K562 (cell line): ENCODE results near the gene PTCH2. TPM values are rescaled to one million over a fixed set of nuclear protein-coding genes. Genes with fewer than 3 reads are reported as not detected.

Experiments used
- ATAC-seq: fragments of 200-7000 bp; cut with Tn5 transposase; 3 replicates; pipeline ENCODE4 v1.9.1; 2020; ENCODE audit warnings: moderate library complexity
- BruUV-seq: library from RNA; stranded (reverse); fragments of 400-500 nt; replicated peaks from 2 replicates; lab custom pipeline; 2021; lab: Mats Ljungman, UMichigan
- CTCF ChIA-PET: fragments of 300-600 bp; formaldehyde crosslinking; extraction: SDS; loops from one replicate; lab custom pipeline; 2021; ENCODE audit warnings: low intra/inter-chr PET ratio; lab: Yijun Ruan, JAX
- POLR2A ChIA-PET: fragments of 300-600, 350-650 bp; sonication (Branson Sonifier 250); formaldehyde crosslinking; extraction: SDS; loops from one replicate; lab custom pipeline; 2021; ENCODE audit warnings: antibody characterized with exemption, inconsistent platforms; lab: Yijun Ruan, JAX
- DNase-seq, 4 experiments: peaks; one replicate each; pipeline versions ENCODE4 v3.0.0 to v3.0.0-alpha.2; 2011 to 2018; ENCODE audit warnings: low spot score in 3 of 4, mixed read lengths in 3 of 4; ENCODE audit errors: extremely low read depth in 1 of 4
- FAIRE-seq: peaks from 2 replicates; lab custom pipeline; 2011; peaks lifted over from hg19 to GRCh38; lab: Jason Lieb, UNC
- H2AFZ ChIP-seq: 2 replicates; pipeline ENCODE4 v1.6.0; 2011; ENCODE audit warnings: low read depth, low read length, control low read depth, inconsistent platforms
- H3K27ac ChIP-seq: fragments of 200-600 bp; 3 replicates; pipeline ENCODE4 v1.8.0; 2011; ENCODE audit warnings: low read depth, mild to moderate bottlenecking, control low read depth, inconsistent platforms, low read length, moderate library complexity, mixed read lengths; ENCODE audit errors: extremely low read depth
- H3K27me3 ChIP-seq, 2 experiments: fragments of 300-600 bp in 1 of 2; 2 replicates in 1 of 2; 3 replicates in 1 of 2; pipeline versions ENCODE4 v1.6.0 to v1.8.0; 2011; ENCODE audit warnings: inconsistent platforms in 2 of 2, low read length in 2 of 2, mild to moderate bottlenecking in 1 of 2, mixed read lengths in 1 of 2, moderate library complexity in 1 of 2; ENCODE audit not compliant: control insufficient read depth in 2 of 2, insufficient read depth in 2 of 2
- H3K36me3 ChIP-seq: fragments of 300-600 bp; 3 replicates; pipeline ENCODE4 v1.8.0; 2011; ENCODE audit warnings: mild to moderate bottlenecking, low read length, inconsistent platforms; ENCODE audit not compliant: control insufficient read depth, insufficient read depth
- H3K4me1 ChIP-seq, 2 experiments: fragments of 200-600 bp in 1 of 2; replicated peaks in 1 of 2; 2 replicates in 1 of 2; 3 replicates in 1 of 2; pipeline versions ENCODE4 v1.5.1 to v1.8.0; 2011; ENCODE audit warnings: inconsistent platforms in 2 of 2, low read length in 2 of 2, mild to moderate bottlenecking in 1 of 2, mixed read lengths in 1 of 2, moderate library complexity in 1 of 2; ENCODE audit not compliant: control insufficient read depth in 2 of 2, insufficient read depth in 2 of 2
- H3K4me2 ChIP-seq: 2 replicates; pipeline ENCODE4 v1.6.1; 2011; ENCODE audit warnings: low read length, control low read depth, inconsistent platforms, mixed read lengths; ENCODE audit not compliant: insufficient read depth
- H3K4me3 ChIP-seq: fragments of 200-600 bp; sonication (generic), shearing (Covaris generic); 2 replicates; pipeline ENCODE4 v1.5.1; 2016; ENCODE audit warnings: control low read depth, inconsistent platforms
- H3K79me2 ChIP-seq: fragments of 200-600 bp; 3 replicates; pipeline ENCODE4 v1.8.0; 2011; ENCODE audit warnings: low read length, inconsistent platforms; ENCODE audit not compliant: control insufficient read depth, insufficient read depth
- H3K9ac ChIP-seq, 2 experiments: 2 replicates each; pipeline versions ENCODE4 v1.6.0 to v1.6.1; 2011; ENCODE audit warnings: low read depth in 2 of 2, low read length in 2 of 2, control low read depth in 1 of 2, inconsistent platforms in 1 of 2, mild to moderate bottlenecking in 1 of 2, mixed read lengths in 1 of 2; ENCODE audit not compliant: insufficient read depth in 1 of 2
- H3K9me1 ChIP-seq: one replicate; pipeline ENCODE4 v1.6.0; 2011; ENCODE audit warnings: inconsistent platforms, mild to moderate bottlenecking, low read length, moderate library complexity; ENCODE audit not compliant: control insufficient read depth, insufficient read depth
- H3K9me3 ChIP-seq: replicated peaks from 2 replicates; pipeline ENCODE4 v1.5.1; 2011; ENCODE audit warnings: low read depth, low read length, inconsistent platforms; ENCODE audit not compliant: control insufficient read depth, insufficient read depth
- H4K20me1 ChIP-seq: replicated peaks from 2 replicates; pipeline ENCODE4 v1.6.1; 2011; ENCODE audit warnings: low read length, inconsistent platforms, mixed read lengths; ENCODE audit not compliant: control insufficient read depth, insufficient read depth
- CBFA2T3 ChIP-seq: fragments of 450-650 bp; IDR thresholded peaks from 2 replicates; pipeline ENCODE4 v1.6.1; 2017
- HNRNPLL ChIP-seq: fragments of 200-400 bp; formaldehyde crosslinking; IDR thresholded peaks from 2 replicates; pipeline ENCODE4 v1.6.1; 2017; ENCODE audit warnings: low read length, low read depth, mild to moderate bottlenecking; ENCODE audit not compliant: poor library complexity, severe bottlenecking
- L3MBTL2 ChIP-seq: fragments of 450-650 bp; IDR thresholded peaks from 2 replicates; pipeline ENCODE4 v1.6.1; 2016; ENCODE audit warnings: mild to moderate bottlenecking, moderate library complexity
- NFIC ChIP-seq: fragments of 450-650 bp; IDR thresholded peaks from 2 replicates; pipeline ENCODE4 v1.6.1; 2017; ENCODE audit warnings: mild to moderate bottlenecking, inconsistent platforms
- POLR2G ChIP-seq: fragments of 200-400 bp; formaldehyde crosslinking; IDR thresholded peaks from 2 replicates; pipeline ENCODE4 v1.6.1; 2017; ENCODE audit warnings: low read depth, mild to moderate bottlenecking, antibody characterized with exemption, low read length, moderate library complexity
- UBTF ChIP-seq, 2 experiments: IDR thresholded peaks; 2 replicates each; pipeline ENCODE4 v1.6.1; 2012; ENCODE audit warnings: improper control_type of control experiment in 2 of 2, low read depth in 2 of 2, low read length in 2 of 2, borderline replicate concordance in 1 of 2
- VEZF1 ChIP-seq: fragments of 200-800 bp; sonication (Bioruptor generic); IDR thresholded peaks from 2 replicates; pipeline ENCODE4 v1.6.1; 2017; ENCODE audit warnings: missing genetic modification characterization, missing compliant biosample characterization
- ZNF655 ChIP-seq: fragments of 250-450 bp; sonication (Bioruptor Pico); IDR thresholded peaks from 2 replicates; pipeline ENCODE4 v1.5.0; 2021
- WGBS: fragments of 100-300 bp; shearing (Covaris generic); methylation state at CpG from one replicate; pipeline ENCODE4 v1.1.6; 2016; ENCODE audit warnings: low coverage, mixed read lengths; ENCODE audit not compliant: insufficient coverage; ENCODE audit errors: missing lambda C conversion rate; 5-methylcytosine and 5-hydroxymethylcytosine counted together
- in situ Hi-C: fragments of 300-500 bp; cut with MboI; formaldehyde crosslinking; loops from 4 replicates; pipeline ENCODE4 v1.15.0; 2018; ENCODE audit warnings: inconsistent platforms, mixed read lengths
- intact Hi-C: fragments of 100-400 bp; cut with micrococcal nuclease; formaldehyde crosslinking; loops from 2 replicates; pipeline ENCODE4 v1.14.2; 2022
- polyA plus RNA-seq, 8 experiments: library from polyadenylated mRNA; depleted of rRNA in 4 of 8; stranded (reverse) in 5 of 8; unstranded in 3 of 8; fragments of >200 nt; fragmentation: Nextera tagmentation in 2 of 8; fragmentation: Illumina TruSeq in 1 of 8; extraction: Ambion mirVana in 2 of 8; extraction: Trizol in 1 of 8; gene quantifications; 2 replicates each; pipeline versions ENCODE4 v1.2.1 to v1.2.3, GENCODE V29; 2011 to 2014; ENCODE audit warnings: inconsistent platforms in 1 of 8, missing spikeins in 1 of 8
- total RNA-seq, 7 experiments: library from RNA; depleted of rRNA in 6 of 7; stranded (reverse); fragments of >200 nt in 6 of 7; fragmentation: Illumina TruSeq in 2 of 7; extraction: Trizol in 2 of 7; gene quantifications; 2 replicates each; pipeline versions ENCODE4 v1.2.1 to v1.2.3, GENCODE V29; 2011 to 2021; ENCODE audit warnings: low replicate concordance in 1 of 7

PTCH2 gene
- total and polyA plus RNA-seq, 9 of the 15 experiments (the other 6 are each of a cell fraction or from before 2014, with no cell fraction given): 0.15 to 27.3 (median 0.48) TPM; not detected in 1

DNA sequence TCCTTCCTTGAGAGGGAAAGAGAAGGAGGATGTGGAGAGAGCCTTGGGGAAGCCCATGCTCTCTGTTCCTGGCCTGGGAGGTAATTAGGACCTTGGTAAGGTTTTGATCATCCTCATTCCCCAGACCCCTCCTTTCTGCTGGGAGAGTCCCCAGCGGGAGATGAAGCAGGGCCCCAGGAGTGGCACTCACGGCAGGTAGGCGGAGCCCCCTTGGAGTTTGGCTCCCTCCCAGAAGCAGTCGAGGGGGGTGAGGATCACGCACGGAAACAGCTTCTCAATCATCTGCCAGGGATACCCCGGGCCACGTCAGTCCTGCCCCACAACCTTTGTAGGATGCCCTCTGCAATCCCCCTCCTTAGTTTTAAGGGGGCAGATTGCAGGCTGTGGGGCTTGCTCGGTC, 11.5 kb downstream of the PTCH2 start:
- Histone ChIP-seq H3K9me3 (no peaks in the 10 kb centered on the region), H3K27ac (peak overlapping the region; percentile 46; the same call in 2 of the 3 replicates), H3K9ac (peak overlapping the region; percentile 40 to 45; a peak in 3 of 4 replicates), H2AFZ (peak overlapping the region; percentile 93), H3K4me2 (peak overlapping the region; percentile 58; the same call in 1 of the 2 replicates), H3K36me3 (no peaks in the 10 kb centered on the region), H3K27me3 (no peaks in the 10 kb centered on the region), H4K20me1 (no peaks in the 10 kb centered on the region), H3K4me1 (peaks cover 51 to 70% of the 10 kb centered on the region in 2 experiments), H3K79me2 (no peaks in the 10 kb centered on the region), H3K9me1 (no peaks in the 10 kb centered on the region), H3K4me3 (no peak overlapping the region)
- ATAC-seq: peak; percentile 5; the same call in 2 of the 3 replicates
- FAIRE-seq: no peak
- DNase-seq: peak in 3 of 4 experiments; percentile 54 to 62 (median 60)
- CTCF ChIA-PET: interaction anchor here (0.5 kb wide), 2 partner anchors 130 to 589 kb away, joined by 4 to 6 read pairs; no protein-coding TSS in a partner anchor
- in situ Hi-C loops (no loop called here), intact Hi-C loops (loop anchor here (5.0 to 10.0 kb wide), 2 partner anchors 39 to 393 kb away; no protein-coding TSS in a partner anchor)
- POLR2A ChIA-PET: interaction anchor here (0.6 to 11.1 kb wide), 9 partner anchors 11 to 181 kb away, joined by 3 to 217 read pairs (median 6); partner anchors contain the start of genes BTBD19, PTCH2, RPS8 and UROD
- no TSS peak for BruUV-seq
- TF ChIP-seq UBTF (IDR thresholded peaks at IDR 0.05; ENCODE audit: borderline replicate concordance in 1 of 2, low read depth in 2 of 2, low read length in 2 of 2): 0 out of 4 replicates have a peak, but pooled peaks of 1 of the 2 experiments have one; percentile 6
- TF ChIP-seq CBFA2T3: no peak
- 0 out of 2 replicates have a peak, but pooled peaks have one; percentile 21 for TF ChIP-seq VEZF1
- peak; percentile 54; the same call in 1 of the 2 replicates for TF ChIP-seq NFIC
- no peak for TF ChIP-seq L3MBTL2
- TF ChIP-seq HNRNPLL: peak; percentile 3
- no peak for TF ChIP-seq ZNF655 (CRISPR knock-in tag)
- TF ChIP-seq POLR2G: no peak
- 35% methylated on average over 9 of the region's 9 CpGs for WGBS
